H1 (cell line): ENCODE data around the gene FOXO6. TPM values are rescaled to one million over a fixed set of nuclear protein-coding genes. Genes with fewer than 3 reads are reported as not detected.

Experiments
- CTCF ChIA-PET: fragments of 300-600 bp; sonication (Branson Sonifier 250); formaldehyde crosslinking; loops from one replicate; lab custom pipeline; 2021; ENCODE audit not compliant: partially characterized antibody; lab: Charles Lee
- POLR2A ChIA-PET: fragments of 300-600 bp; sonication (Branson Sonifier 250); formaldehyde crosslinking; loops from one replicate; lab custom pipeline; 2021; ENCODE audit warnings: inconsistent platforms; ENCODE audit not compliant: partially characterized antibody; lab: Charles Lee
- DNase-seq, 2 experiments: peaks; one replicate each; pipeline versions ENCODE4 v3.0.0 to v3.0.0-alpha.2; 2010 to 2022; ENCODE audit warnings: low spot score in 2 of 2, low read depth in 1 of 2, mixed read lengths in 1 of 2
- FAIRE-seq: peaks from 2 replicates; lab custom pipeline; 2011; peaks lifted over from hg19 to GRCh38; lab: Jason Lieb, UNC
- H2AFZ ChIP-seq: 2 replicates; pipeline ENCODE4 v1.8.1; 2012; ENCODE audit warnings: low read length, inconsistent platforms
- H2AK5ac ChIP-seq: 2 replicates; pipeline ENCODE4 v1.6.1; 2013; ENCODE audit warnings: low read depth, low read length
- H2BK120ac ChIP-seq: replicated peaks from 2 replicates; pipeline ENCODE3; 2013; ENCODE audit warnings: low read depth, low read length, inconsistent platforms
- H2BK12ac ChIP-seq: 2 replicates; pipeline ENCODE4 v1.6.1; 2013; ENCODE audit warnings: low read depth, low read length
- H2BK15ac ChIP-seq: 2 replicates; pipeline ENCODE4 v1.6.1; 2013; ENCODE audit warnings: low read length
- H2BK20ac ChIP-seq: 2 replicates; pipeline ENCODE4 v1.6.1; 2013; ENCODE audit warnings: low read length
- H2BK5ac ChIP-seq: 2 replicates; pipeline ENCODE4 v1.6.1; 2013; ENCODE audit warnings: low read depth, low read length
- H3K14ac ChIP-seq: 2 replicates; pipeline ENCODE4 v1.6.1; 2013; ENCODE audit warnings: inconsistent platforms; ENCODE audit not compliant: insufficient read length
- H3K18ac ChIP-seq: 2 replicates; pipeline ENCODE4 v1.6.1; 2013; ENCODE audit warnings: low read length; ENCODE audit errors: extremely low read depth
- H3K23ac ChIP-seq: 2 replicates; pipeline ENCODE4 v1.6.1; 2013; ENCODE audit warnings: inconsistent platforms; ENCODE audit not compliant: insufficient read length
- H3K23me2 ChIP-seq: 2 replicates; pipeline ENCODE4 v1.6.1; 2013; ENCODE audit warnings: low read depth, low read length
- H3K27ac ChIP-seq: 2 replicates; pipeline ENCODE4 v1.6.1; 2011; ENCODE audit warnings: low read depth, low read length, inconsistent platforms
- H3K27me3 ChIP-seq, 4 experiments: replicated peaks in 1 of 4; 1 replicate in 1 of 4; 2 replicates in 3 of 4; pipeline versions ENCODE4 v1.6.1 to v1.8.1; 2011 to 2013; ENCODE audit warnings: low read length in 3 of 4, mild to moderate bottlenecking in 3 of 4, inconsistent platforms in 2 of 4, mixed read lengths in 2 of 4, moderate library complexity in 1 of 4; ENCODE audit not compliant: control insufficient read depth in 3 of 4, insufficient read depth in 3 of 4; ENCODE audit errors: extremely low read depth in 1 of 4
- H3K36me3 ChIP-seq, 4 experiments: 2 replicates each; pipeline versions ENCODE4 v1.6.1 to v1.8.1; 2011 to 2013; ENCODE audit warnings: mild to moderate bottlenecking in 4 of 4, low read length in 3 of 4, moderate library complexity in 2 of 4, control low read depth in 1 of 4, inconsistent platforms in 1 of 4; ENCODE audit not compliant: insufficient read depth in 4 of 4, control insufficient read depth in 2 of 4
- H3K4ac ChIP-seq: replicated peaks from 2 replicates; pipeline ENCODE3; 2013; ENCODE audit warnings: low read length, low read depth, mixed read lengths, inconsistent platforms; ENCODE audit not compliant: insufficient read length
- H3K4me1 ChIP-seq, 4 experiments: replicated peaks in 1 of 4; 1 replicate in 1 of 4; 2 replicates in 3 of 4; pipeline versions ENCODE4 v1.6.1 to v1.8.1; 2011 to 2013; ENCODE audit warnings: low read length in 3 of 4, inconsistent platforms in 2 of 4, mixed read lengths in 1 of 4; ENCODE audit not compliant: insufficient read depth in 4 of 4, control insufficient read depth in 3 of 4
- H3K4me2 ChIP-seq, 2 experiments: 2 replicates each; pipeline versions ENCODE4 v1.6.1 to v1.8.1; 2011 to 2013; ENCODE audit warnings: low read depth in 2 of 2, low read length in 2 of 2, control low read depth in 1 of 2, inconsistent platforms in 1 of 2, mild to moderate bottlenecking in 1 of 2; ENCODE audit not compliant: insufficient read depth in 1 of 2
- H3K4me3 ChIP-seq, 4 experiments: fragments of 200-600, 300-600 bp in 1 of 4; sonication (generic), shearing (Covaris generic), sonication (Bioruptor Twin) in 1 of 4; 2 replicates each; pipeline versions ENCODE4 v1.5.1 to v1.8.1; 2011 to 2016; ENCODE audit warnings: low read length in 4 of 4, low read depth in 3 of 4, control low read depth in 2 of 4, inconsistent platforms in 2 of 4, mild to moderate bottlenecking in 2 of 4, mixed read lengths in 1 of 4, moderate library complexity in 1 of 4; ENCODE audit not compliant: insufficient read depth in 2 of 4; ENCODE audit errors: extremely low read depth in 1 of 4
- H3K56ac ChIP-seq: replicated peaks from 2 replicates; pipeline ENCODE3; 2013; ENCODE audit warnings: low read depth, mild to moderate bottlenecking, mixed read lengths, low read length, inconsistent platforms; ENCODE audit not compliant: insufficient read length
- H3K79me1 ChIP-seq: 2 replicates; pipeline ENCODE4 v1.6.1; 2013; ENCODE audit warnings: low read depth, low read length, control low read depth
- H3K79me2 ChIP-seq, 2 experiments: 2 replicates each; pipeline versions ENCODE4 v1.6.1 to v1.8.1; 2012 to 2013; ENCODE audit warnings: low read length in 2 of 2, mild to moderate bottlenecking in 2 of 2, inconsistent platforms in 1 of 2; ENCODE audit not compliant: insufficient read depth in 2 of 2, control insufficient read depth in 1 of 2
- H3K9ac ChIP-seq, 4 experiments: replicated peaks in 1 of 4; 1 replicate in 1 of 4; 2 replicates in 3 of 4; pipeline versions ENCODE4 v1.6.1 to v1.8.1; 2011 to 2013; ENCODE audit warnings: low read depth in 3 of 4, low read length in 3 of 4, control low read depth in 2 of 4, mild to moderate bottlenecking in 2 of 4, moderate library complexity in 2 of 4, inconsistent platforms in 1 of 4; ENCODE audit errors: extremely low read depth in 1 of 4
- H3K9me3 ChIP-seq, 2 experiments: 2 replicates each; pipeline versions ENCODE4 v1.6.1 to v1.8.1; 2012 to 2013; ENCODE audit warnings: mild to moderate bottlenecking in 2 of 2, moderate library complexity in 2 of 2, control low read depth in 1 of 2, inconsistent platforms in 1 of 2, low read depth in 1 of 2, low read length in 1 of 2, mixed read lengths in 1 of 2; ENCODE audit not compliant: insufficient read depth in 2 of 2
- H4K20me1 ChIP-seq, 2 experiments: replicated peaks in 1 of 2; 2 replicates each; pipeline versions ENCODE3 to v1.8.1; 2011 to 2013; ENCODE audit warnings: inconsistent platforms in 2 of 2, low read length in 2 of 2, mild to moderate bottlenecking in 1 of 2; ENCODE audit not compliant: insufficient read depth in 2 of 2, control insufficient read depth in 1 of 2
- H4K5ac ChIP-seq: 2 replicates; pipeline ENCODE4 v1.6.1; 2013; ENCODE audit warnings: low read length, low read depth, mixed read lengths, inconsistent platforms; ENCODE audit not compliant: insufficient read length
- H4K8ac ChIP-seq: 2 replicates; pipeline ENCODE4 v1.8.0; 2013; ENCODE audit warnings: mild to moderate bottlenecking, moderate library complexity, low read length, inconsistent platforms; ENCODE audit not compliant: insufficient read depth; ENCODE audit errors: extremely low read depth
- H4K91ac ChIP-seq: replicated peaks from 2 replicates; pipeline ENCODE3; 2013; ENCODE audit warnings: low read length, mixed read lengths, inconsistent platforms; ENCODE audit not compliant: insufficient read length
- CHD1 ChIP-seq: IDR thresholded peaks from 2 replicates; pipeline ENCODE4 v1.6.1; 2012; ENCODE audit warnings: low read depth, low read length, improper control_type of control experiment
- JUN ChIP-seq: IDR thresholded peaks from 2 replicates; pipeline ENCODE4 v1.6.1; 2011; ENCODE audit warnings: low read depth, mild to moderate bottlenecking, improper control_type of control experiment, low read length
- KDM1A ChIP-seq: fragments of 200-600, 300-600 bp; sonication (generic); IDR thresholded peaks from 2 replicates; pipeline ENCODE4 v1.7.1; 2016; ENCODE audit warnings: mild to moderate bottlenecking, low read length, borderline replicate concordance
- KDM4A ChIP-seq: IDR thresholded peaks from one replicate; pipeline ENCODE4 v1.7.1; 2012; ENCODE audit warnings: low read depth, mild to moderate bottlenecking, moderate library complexity, low read length, inconsistent platforms; ENCODE audit not compliant: severe bottlenecking
- NANOG ChIP-seq: IDR thresholded peaks from 2 replicates; pipeline ENCODE4 v1.6.1; 2011; ENCODE audit warnings: low read length, low read depth, mild to moderate bottlenecking, inconsistent platforms; ENCODE audit not compliant: insufficient read depth, poor library complexity, severe bottlenecking
- SRF ChIP-seq: IDR thresholded peaks from 2 replicates; pipeline ENCODE4 v1.6.1; 2011; ENCODE audit warnings: mild to moderate bottlenecking, low read depth, low read length, moderate library complexity
- TAF1 ChIP-seq: IDR thresholded peaks from 2 replicates; pipeline ENCODE4 v1.6.1; 2011; ENCODE audit warnings: mild to moderate bottlenecking, low read depth, low read length
- WGBS, 2 experiments: shearing (Covaris generic) in 1 of 2; methylation state at CpG; one replicate each; pipeline versions ENCODE4 v1.1.6 to v1.1.7; 2013 to 2015; ENCODE audit warnings: low lambda C conversion rate in 2 of 2, mixed read lengths in 2 of 2, inconsistent platforms in 1 of 2, low coverage in 1 of 2, missing lambda C conversion rate in 1 of 2; ENCODE audit not compliant: insufficient replicate concordance in 2 of 2, insufficient coverage in 1 of 2, insufficient read length in 1 of 2; ENCODE audit errors: extremely low coverage in 1 of 2, missing lambda C conversion rate in 1 of 2; 5-methylcytosine and 5-hydroxymethylcytosine counted together
- polyA plus RNA-seq, 7 experiments: library from polyadenylated mRNA; depleted of rRNA in 3 of 7; stranded (reverse) in 5 of 7; unstranded in 2 of 7; fragments of >200 nt in 5 of 7; fragments of 200-250 nt in 2 of 7; gene quantifications; 1 replicate in 5 of 7; 2 replicates in 1 of 7; 4 replicates in 1 of 7; pipeline versions ENCODE4 v1.2.1 to v1.2.3, GENCODE V29; 2011 to 2013; ENCODE audit warnings: missing spikeins in 2 of 7, mixed read lengths in 2 of 7
- total RNA-seq: library from RNA; stranded (reverse); fragmentation: NEBNext Ultra II Directional; extraction: Animal tissue kit (Norgen Biotek cat#: 25700); gene quantifications from 2 replicates; pipeline ENCODE4 v1.2.1, GENCODE V29; 2021
- TF ChIP-seq, protein P1 (sequence below): IDR thresholded peaks from 2 replicates; pipeline ENCODE4 v1.6.1; 2011; ENCODE audit warnings: low read length, improper control_type of control experiment

FOXO6 gene
- total and polyA plus RNA-seq, 2 of the 8 experiments (the other 6 are each of a cell fraction or from before 2014, with no cell fraction given): 0.59 to 3.0 TPM

DNA sequence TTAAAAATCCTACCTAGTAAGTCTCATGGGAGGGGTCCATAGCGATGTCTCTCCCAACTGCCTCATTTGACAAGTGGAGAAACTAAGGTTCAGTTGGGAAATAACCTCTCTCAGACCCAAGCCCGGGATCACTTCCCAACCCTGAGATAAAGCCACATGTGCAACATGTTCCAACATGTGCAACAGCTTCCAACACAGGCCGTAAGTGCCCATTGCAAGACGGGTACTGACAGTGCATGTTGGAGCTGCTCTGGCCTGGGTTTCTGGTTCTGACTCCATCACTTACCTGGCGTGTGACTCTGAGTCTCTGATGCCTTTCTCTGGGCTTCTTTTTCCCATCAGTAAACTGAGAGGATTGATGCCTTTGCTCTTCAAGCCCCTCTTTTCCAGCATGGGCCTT, 38.0 kb upstream of the FOXO6 start:
- Histone ChIP-seq H2AK5ac (no peak overlapping the region), H3K36me3 (no peaks in the 10 kb centered on the region), H3K27me3 (no peaks in the 10 kb centered on the region; a peak in 1 of 7 replicates), H3K79me1 (no peaks in the 10 kb centered on the region), H3K4me3 (no peak overlapping the region), H3K9me3 (no peaks in the 10 kb centered on the region), H2BK120ac (no peak overlapping the region), H4K20me1 (no peaks in the 10 kb centered on the region), H4K5ac (no peak overlapping the region), H3K23ac (no peak overlapping the region), H4K91ac (no peak overlapping the region), H2BK5ac (no peak overlapping the region), H2BK20ac (no peak overlapping the region), H3K27ac (no peak overlapping the region), H3K4me2 (no peak overlapping the region), H2AFZ (no peak overlapping the region), H2BK12ac (no peak overlapping the region), H3K4me1 (peaks cover 0 to 10% (median 6%) of the 10 kb centered on the region in 4 experiments; a peak in 6 of 7 replicates), H3K14ac (no peak overlapping the region), H3K23me2 (no peaks in the 10 kb centered on the region), H3K4ac (no peak overlapping the region), H3K56ac (no peak overlapping the region), H3K79me2 (no peaks in the 10 kb centered on the region), H2BK15ac (no peak overlapping the region), H3K9ac (no peak overlapping the region), H3K18ac (no peak overlapping the region), H4K8ac (no peak overlapping the region)
- POLR2A ChIA-PET: no interaction called here
- FAIRE-seq (no peak), DNase-seq (no peak)
- 91% methylated on average over 5 of the region's 5 CpGs; no CpG with 5 or more reads in 1 of the 2 experiments for WGBS, 2 experiments
- CTCF ChIA-PET: interaction anchor here (0.7 to 17.8 kb wide), 32 partner anchors 8 to 193 kb away, joined by 3 to 420 read pairs (median 7); partner anchors contain the start of genes EDN2 and FOXO6
- TF ChIP-seq JUN: no peak
- TF ChIP-seq TAF1: no peak
- no peak for TF ChIP-seq CHD1
- no peak for TF ChIP-seq NANOG
- no peak for TF ChIP-seq SRF
- TF ChIP-seq, protein P1, sequence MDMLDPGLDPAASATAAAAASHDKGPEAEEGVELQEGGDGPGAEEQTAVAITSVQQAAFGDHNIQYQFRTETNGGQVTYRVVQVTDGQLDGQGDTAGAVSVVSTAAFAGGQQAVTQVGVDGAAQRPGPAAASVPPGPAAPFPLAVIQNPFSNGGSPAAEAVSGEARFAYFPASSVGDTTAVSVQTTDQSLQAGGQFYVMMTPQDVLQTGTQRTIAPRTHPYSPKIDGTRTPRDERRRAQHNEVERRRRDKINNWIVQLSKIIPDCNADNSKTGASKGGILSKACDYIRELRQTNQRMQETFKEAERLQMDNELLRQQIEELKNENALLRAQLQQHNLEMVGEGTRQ: no peak
- TF ChIP-seq KDM1A: no peak
- TF ChIP-seq KDM4A: no peak
